ENCODE measurements around the gene NEBL.
"Not testable (repeated sequence)": the region's sequence is repeated elsewhere in the genome, so short reads cannot be mapped to it uniquely, and the experiment has no call there.

NEBL gene, protein sequence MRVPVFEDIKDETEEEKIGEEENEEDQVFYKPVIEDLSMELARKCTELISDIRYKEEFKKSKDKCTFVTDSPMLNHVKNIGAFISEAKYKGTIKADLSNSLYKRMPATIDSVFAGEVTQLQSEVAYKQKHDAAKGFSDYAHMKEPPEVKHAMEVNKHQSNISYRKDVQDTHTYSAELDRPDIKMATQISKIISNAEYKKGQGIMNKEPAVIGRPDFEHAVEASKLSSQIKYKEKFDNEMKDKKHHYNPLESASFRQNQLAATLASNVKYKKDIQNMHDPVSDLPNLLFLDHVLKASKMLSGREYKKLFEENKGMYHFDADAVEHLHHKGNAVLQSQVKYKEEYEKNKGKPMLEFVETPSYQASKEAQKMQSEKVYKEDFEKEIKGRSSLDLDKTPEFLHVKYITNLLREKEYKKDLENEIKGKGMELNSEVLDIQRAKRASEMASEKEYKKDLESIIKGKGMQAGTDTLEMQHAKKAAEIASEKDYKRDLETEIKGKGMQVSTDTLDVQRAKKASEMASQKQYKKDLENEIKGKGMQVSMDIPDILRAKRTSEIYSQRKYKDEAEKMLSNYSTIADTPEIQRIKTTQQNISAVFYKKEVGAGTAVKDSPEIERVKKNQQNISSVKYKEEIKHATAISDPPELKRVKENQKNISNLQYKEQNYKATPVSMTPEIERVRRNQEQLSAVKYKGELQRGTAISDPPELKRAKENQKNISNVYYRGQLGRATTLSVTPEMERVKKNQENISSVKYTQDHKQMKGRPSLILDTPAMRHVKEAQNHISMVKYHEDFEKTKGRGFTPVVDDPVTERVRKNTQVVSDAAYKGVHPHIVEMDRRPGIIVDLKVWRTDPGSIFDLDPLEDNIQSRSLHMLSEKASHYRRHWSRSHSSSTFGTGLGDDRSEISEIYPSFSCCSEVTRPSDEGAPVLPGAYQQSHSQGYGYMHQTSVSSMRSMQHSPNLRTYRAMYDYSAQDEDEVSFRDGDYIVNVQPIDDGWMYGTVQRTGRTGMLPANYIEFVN

DNA sequence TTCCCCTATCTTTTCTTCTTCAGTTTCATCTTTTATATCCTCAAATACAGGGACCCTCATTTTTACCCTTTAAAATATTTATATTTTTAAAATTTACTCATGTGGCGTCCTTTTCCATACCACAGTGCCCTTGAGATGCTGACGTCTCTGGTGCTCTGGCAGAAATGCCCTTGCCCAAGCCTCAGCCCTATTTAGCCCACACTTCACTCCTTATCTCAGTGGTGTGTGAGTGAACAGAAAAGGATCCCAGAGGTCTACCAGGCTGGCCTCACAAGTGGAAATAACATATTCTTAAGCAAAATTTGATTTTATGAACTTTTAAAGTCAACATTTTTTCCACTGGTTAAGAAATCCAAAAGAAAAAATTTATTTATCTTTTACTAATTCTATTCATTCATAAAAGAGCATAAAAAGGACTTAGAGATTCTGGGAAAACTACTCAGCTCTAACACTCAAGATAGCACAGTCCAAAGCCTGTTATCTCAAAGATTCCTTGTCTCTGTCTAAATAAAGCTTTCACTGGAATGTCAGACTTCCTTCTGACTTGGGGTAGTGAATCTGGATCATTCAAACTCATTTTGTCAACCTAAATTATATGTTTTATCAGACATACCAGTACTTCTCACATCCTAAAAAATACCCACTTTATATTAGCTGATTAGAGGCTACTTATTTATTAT lies at the start of gene NEBL:
TSS of gene NEBL (minus strand) at position 166 of the 680 bp plus-strand sequence. CDS start at position 60, 106 bp downstream.
- no peak for DNase-seq

DNA sequence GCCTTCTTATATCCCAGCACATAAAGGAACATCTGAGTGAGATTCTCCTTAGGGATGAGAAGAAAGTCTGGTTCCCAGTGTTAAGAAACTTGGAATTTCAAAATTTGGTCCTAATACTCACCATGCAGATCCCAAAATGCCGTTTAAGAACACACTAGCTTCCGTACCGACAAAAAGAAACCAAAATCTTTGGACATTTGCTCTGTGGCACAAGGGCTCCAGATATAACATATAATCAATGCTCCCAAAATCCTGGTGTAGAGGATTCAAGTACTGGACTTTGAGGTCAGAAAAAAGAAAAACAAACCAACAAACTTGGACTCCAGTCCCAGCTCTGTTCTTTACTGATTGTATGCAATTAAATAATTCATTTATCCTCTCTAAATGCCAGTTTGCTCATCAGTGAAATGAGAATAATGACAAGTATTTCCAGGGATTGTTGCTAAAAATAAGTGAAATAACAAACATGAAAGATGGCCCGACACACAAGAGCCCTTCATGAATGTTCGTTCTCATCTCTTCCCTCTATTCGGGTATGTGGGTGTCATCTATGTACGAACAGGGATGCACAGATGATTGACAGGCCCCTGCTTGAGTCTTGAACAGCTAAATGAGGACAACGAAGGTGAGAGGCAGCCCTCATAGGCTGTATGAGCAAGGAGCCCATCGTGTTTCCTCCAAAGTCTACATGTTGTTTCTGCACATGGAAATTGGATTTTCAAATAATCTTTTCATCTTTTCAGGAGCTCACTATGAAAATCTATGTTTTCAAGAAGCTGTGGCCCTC lies 48.6 kb upstream of the NEBL start:
- no peak for DNase-seq

DNA sequence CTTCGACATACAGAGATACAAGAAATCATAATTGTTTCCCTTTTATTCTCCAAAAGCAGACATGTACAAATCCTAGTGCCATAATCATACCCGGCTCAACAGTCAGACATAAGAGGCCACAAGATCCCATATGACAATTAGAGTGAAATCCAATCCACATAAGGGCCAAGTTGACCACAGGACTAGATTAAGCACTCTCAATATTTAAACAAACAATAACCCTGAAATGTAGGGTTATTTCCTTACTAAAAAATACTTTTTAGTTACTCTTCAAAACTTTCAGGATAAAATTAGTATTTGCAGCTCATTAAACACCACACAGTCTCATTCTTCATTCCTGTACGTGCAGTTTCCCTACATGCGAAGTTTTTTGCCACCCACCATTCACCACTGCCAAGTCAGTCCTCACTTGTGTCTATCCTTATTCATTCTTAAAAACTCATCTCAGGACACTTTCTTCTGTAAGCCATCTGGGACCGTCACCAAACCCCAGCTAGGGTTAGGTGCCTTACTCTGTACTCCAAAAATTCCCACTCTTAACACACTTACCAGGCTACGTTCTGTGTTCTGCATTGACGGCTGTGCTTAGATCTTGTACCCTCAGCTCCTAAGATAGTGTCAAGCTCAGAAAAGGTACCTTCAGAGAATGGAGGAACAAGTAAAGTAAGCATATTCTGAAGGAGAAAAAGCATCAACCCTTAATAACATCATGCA lies 47.8 kb upstream of the NEBL start:
- DNase-seq = no peak

DNA sequence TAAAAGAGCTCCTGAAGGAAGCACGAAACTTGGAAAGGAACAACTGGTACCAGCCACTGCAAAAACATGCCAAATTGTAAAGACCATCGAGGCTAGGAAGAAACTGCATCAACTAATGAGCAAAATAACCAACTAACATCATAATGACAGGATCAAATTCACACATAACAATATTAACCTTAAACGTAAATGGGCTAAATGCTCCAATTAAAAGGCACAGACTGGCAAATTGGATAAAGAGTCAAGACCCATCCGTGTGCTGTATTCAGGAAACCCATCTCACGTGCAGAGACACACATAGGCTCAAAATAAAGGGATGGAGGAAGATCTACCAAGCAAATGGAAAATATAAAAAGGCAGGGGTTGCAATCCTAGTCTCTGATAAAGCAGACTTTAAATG lies 42.3 kb upstream of the NEBL start:
- not testable (repeated sequence) for DNase-seq

DNA sequence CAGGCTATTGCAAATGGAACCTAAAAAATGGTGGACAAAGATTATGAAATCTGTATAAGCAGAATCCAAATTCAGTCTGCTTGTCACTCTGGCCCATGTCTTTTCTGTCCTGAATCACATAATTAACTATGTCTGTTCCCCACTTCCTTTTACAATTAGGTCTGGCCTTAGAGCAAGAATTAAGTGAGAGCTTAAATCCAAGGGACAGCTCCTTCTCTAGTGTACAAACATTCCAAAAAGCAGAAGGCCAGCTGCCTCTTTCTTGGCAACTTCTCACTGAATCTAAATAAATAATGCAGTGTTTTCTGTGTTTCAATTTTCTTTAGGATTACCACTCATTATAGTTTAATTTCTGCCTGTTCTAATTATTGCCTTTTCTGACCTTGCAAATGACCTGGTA lies 39.3 kb upstream of the NEBL start:
- no peak for DNase-seq

DNA sequence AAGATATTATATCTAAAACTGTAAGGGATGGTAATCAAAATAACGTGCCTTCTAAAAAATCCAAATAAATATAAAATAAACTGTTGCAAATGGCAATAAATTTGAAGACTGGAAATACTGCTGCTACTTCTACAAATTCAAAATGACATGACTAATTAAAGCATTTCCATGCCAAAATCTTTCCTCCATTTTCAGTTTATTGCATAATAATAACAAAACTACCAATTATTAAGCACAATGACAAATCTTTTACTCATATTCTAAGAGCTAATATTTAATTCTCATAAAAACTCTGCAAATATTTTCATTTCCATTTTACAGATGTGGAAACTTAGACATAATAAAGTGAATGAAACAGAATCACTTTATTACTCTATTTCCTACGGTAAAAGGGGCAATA lies 38.8 kb upstream of the NEBL start:
- DNase-seq = no peak

DNA sequence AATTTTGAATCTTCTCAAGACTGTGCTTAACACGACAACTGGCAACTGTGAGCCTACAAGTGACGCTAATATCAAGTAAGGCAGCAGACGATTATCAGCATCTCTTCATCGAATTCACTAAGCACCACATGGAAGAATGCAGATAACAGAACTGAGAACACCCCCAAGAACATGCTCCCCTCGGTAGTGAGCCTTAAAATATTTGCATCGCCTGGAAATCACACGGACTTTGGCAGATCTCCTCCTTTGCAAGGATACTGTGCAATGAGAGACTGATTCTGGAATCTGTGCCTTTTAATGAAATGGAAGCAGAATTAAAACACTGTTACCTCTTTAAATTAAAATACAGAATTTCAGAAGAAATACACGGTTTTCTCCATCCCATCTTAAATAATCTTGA lies 38.2 kb upstream of the NEBL start:
- DNase-seq = no peak

DNA sequence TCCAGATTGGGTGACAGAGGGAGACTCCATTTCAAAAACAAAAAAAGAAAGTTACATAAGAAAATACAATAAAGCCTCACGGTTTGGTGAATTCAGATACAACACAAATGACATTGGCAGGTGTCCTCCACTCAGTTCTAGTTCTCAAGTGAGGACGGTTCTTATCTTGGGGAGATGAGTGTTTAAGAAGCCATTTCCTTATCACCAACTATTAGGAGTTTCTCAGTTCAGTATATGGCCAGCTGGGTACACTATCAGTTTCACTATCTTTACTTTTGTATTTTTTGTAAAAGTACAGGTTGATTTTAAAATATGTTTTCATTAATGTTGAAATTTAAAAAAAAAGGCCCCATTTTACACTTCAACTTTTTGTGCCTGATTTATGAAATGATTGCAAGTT lies 36.6 kb upstream of the NEBL start:
- no peak for DNase-seq

DNA sequence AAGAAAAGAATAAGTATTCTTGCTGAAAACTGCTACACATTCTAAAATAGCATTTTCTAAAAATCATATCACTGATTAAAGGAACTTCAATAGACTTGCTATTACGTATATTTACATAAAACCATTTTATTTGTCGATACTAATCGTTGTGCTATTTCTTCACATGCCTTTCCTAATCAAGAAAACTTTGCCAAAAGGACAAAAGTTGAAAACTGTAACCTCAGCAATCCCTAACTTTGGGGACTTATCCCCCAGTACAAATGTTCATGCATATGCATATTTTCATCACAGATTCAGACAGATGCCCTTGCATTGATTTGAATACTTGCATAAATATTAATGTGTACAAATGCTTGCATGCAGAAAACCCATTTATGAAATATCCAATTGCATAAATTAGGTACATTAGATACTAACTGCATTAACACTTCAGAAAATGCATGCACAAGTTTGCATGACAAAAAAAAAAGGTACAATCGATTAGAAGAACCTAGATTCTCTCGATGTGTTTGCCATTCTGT lies 35.6 kb upstream of the NEBL start:
- no peak for DNase-seq

DNA sequence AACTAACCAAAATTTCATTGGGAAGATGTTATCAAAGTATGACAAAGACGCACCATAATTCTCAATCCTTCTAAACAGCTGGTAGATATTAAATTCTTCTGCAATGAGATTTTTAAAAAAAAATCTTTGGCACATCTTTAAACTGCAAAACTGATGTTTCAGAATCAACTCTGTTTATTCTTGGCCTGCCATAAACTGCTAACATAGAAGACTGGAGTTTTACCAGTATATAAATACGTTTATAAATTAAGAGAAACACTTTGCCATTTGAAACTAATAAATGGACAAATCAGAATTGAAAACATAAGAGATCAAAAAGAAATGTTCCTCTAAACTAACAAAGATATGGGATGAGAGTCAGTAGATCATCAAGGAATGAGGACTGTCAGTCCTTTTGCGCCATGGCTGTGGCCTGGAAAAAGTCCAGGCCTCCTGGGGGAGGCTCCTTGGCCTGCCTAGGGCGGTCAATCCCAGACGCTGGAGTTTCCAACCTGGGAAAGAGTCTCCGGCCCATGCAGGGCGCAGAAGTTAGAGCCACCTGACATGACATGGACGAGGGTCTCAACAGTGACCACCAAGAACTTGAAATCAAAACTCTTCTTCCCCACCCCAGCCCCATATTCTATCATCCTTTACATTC lies 34.2 kb upstream of the NEBL start:
- DNase-seq = no peak

DNA sequence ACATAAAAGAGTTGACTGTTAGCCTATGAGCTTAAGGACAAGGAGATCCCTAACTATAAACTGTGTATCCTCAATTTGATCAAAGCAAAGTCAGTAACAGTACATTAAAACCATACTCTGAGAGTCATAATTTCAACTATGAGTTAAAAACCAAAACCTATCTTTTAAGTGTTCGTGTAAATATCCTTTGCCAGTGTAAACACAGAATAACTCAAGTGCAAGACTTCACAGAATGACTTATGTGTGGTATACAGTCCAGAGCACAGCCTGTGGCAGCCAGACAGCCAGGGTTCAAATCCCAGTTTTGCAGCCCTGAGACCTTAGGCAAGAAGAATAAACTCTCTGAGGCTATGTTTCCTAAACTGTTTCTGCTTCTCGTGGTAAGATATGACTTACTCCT lies 30.3 kb upstream of the NEBL start:
- no peak for DNase-seq

DNA sequence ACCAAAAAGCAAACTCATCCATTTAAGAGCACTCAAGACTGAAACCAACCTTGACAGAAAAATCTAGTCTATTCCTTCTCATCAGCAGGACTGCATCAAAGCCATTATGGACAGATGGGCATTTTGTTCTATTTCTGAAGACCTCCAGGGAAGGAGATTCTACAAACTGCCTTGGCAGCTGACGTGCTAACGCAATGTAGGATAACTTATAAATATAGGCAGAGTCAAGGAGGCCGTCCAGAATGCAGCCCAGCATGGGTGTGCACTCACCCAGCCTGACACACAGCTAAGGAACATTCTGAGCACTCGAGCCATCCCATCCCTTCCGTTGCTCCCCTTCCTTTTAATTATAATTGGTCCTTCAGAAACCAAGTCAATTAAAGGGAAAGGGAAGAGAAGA lies 25.3 kb upstream of the NEBL start:
- no peak for DNase-seq

DNA sequence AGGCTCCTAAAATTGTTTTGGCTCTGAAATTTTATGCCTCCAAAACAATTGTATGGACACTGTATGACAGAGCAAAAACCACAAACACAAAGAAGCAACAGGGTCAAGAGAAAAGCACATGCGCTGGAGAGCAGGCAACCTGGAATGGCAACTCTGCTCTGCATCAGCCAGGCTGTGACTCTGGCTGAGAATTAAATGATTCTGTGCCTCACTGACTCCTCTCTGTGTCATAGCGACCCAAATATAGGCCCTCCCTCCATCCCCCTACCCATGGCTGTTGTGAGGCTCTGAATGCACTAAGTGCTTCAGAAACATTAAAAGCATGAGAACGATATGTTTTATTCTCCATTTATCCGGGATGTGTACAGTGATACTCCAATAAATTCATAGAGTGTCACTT lies 24.9 kb upstream of the NEBL start:
- no peak for DNase-seq

DNA sequence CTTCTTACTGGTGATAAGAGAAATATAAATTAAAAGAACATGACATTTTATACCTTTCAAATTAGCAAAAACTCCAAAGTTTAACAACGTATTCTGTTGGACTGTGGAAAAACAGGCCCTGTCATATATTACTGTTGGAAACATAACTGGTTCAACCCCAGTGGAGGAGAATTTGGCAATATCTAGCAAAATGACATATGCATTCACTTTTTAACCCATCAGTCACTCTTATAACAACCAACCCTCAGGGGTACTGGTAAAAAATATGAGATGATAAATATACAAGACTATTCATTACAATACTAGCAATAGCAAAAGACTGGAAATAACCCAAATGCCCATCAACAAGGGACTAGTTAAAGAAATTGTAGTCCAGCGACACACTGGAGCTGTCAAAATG lies 22.9 kb upstream of the NEBL start:
- DNase-seq = no peak

DNA sequence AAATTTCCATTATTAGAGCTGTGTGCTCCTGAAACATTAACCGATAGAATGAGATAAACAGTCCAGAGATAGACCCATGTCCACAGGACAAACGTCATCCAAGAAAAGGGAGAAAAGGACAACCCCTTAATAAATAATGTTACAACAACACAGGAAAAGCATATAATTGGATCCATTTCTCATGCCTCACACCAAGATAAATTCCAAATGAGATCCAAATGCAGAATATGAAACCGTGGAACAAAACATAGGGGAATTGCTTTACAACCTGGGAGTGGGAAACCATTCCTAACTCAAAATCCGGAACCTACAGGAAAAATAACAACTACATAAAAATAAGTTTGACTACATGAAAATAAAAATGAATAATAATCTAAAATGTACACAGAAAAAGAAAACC lies 22.4 kb upstream of the NEBL start:
- no peak for DNase-seq

DNA sequence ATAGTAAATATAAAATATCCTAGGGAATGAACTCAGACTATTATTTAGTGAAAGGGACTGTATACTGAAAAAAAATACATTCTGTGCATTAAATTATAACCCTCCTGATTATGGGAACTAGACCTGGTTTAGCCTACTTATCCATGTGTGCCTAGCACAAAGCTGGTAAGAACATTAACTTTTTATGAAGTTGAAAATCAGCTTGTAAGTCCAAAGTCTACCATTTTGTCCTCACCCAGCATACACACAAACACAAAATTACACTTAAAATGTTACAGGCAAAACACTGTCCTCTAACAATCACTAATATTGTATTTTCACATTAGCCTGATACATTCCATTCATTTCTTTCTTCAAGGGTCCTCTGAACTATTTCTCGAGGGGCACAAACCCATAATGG lies 19.9 kb upstream of the NEBL start:
- DNase-seq = no peak

DNA sequence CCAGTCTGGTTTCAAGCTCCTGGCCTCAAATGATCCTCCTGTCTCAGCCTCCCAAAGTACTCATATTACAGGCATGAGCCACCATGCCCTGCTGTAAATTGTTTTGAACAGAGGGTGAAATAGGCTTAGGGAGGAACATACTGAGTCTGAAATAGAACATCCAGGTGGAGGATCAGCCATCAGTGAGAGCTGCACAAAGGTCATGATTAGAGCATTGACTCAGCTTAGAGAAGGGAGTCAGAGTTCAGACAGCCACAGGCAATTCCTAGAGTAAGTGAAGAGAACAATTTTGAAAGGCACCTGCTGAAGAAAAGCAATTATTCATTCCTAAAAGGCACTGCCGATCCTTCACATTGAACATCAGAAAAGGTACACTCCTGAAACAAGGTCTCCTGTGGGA lies 15.9 kb upstream of the NEBL start:
- DNase-seq = no peak

DNA sequence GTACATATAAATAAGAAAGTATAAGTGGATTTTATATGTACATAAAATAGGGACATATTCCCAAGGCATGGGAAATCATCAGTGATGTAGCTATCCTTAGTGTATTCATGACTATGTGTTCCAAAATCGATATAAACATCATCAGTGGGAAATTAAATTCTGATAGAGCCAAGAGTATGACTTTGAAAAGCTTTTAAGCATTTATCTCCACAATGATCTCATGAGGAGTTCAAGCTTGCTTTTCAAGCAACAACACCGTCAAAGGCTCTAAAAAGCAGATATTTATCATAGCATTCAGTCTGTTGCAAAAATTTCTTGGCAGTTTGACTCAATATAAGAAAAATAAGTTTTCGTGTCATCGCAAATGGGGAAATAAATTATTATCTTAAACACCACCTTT lies 14.5 kb upstream of the NEBL start:
- DNase-seq = no peak

DNA sequence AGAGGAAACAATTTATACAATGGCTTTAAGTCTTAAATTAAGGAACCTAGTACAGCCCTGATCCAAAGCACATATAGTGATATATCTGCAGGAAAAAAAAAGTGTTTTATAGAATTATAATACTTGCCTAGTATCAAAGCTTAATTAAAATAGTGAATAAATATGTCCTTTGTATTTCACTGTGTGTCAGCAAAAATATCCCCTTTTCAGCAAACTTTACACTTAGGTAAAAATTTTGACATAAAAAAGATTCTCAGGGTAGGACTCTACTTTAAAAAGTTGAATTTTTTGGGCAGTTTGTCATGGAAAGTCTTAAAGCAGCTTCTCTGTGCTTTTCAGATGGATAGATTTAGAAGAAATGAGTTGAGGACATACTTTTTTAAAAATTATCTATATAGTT lies 12.7 kb upstream of the NEBL start:
- no peak for DNase-seq

DNA sequence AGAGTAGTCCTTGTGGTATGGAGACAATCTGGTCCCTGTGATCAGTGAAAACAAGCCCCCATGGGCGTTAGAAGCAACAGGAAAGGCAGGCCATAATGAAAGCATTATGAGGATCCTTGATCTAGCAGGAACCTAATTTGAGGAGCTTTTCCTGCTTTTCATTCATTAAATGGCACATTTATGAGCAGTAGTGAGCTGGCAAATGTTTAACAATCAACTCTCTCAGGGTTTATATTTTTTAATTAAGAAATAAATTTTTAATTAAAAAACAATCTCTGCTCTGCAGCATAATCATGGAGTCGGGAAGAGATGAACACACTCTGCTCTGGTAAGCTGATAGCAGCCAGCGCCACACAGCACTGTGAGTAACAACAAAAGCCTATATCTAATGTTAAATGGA lies 11.3 kb upstream of the NEBL start:
- no peak for DNase-seq
